CD4-positive, alpha-beta T cell treated with Interleukin-15 for 1 hour (primary cell): Measurements from ENCODE around the gene HIPK4.
"Not testable (repeated sequence)": the region's sequence is repeated elsewhere in the genome, so short reads cannot be mapped to it uniquely, and the experiment has no call there.

Experiments
- DNase-seq: peaks from one replicate; pipeline ENCODE4 v3.0.0-alpha.2; 2020

Gene HIPK4

DNA sequence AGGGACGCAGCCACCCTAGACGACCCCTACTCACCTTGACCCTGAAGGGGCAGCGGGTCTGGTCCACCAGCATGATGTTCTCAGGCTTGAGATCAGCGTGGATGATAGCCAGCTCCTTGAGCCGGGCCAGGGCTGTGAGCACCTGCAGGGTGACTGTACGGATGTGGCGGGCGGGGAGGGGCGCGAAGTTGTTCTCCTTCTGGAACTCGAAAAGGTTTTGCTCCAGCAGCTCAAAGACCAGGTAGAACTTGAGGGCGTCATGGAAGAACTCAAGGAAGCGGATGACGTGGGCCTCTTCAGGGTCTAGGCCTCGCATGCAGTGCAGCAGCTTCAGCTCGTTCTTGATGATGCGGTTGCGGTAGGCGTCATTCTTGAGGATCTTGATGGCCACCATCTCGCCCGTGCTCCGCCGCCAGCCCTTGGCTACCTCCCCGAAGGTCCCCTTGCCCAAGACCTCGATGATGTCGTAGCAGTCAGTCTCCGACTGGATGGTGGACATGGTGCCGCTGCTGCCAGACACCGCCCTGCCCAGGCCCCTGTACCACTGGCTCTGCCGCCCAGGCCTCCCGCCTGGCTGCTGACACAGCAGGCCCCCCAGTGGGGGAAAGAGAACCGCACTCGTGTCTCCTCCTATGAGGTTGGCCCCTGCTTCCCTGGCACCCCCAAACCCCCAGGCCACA is 437 bp downstream of the HIPK4 start:
- no peak for DNase-seq

DNA sequence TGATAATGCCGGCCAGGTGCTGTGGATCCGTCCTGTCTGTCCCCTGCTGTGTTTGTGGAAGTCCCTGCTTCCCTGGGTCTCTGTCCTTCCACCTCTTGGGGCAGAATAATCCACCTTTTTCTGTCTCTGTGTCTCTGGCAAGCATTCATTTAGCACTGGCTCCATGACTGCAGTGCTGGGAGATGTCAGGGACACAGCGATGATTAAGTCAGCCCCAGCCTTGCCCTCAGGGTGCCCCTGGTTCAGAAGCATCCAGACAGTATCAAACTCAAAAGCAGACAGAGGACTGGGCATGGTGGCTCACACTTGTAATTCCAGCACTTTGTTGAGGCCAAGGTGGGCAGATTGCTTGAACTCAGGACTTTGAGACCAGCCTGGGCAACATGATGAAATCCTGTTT is 1.5 kb downstream of the HIPK4 start:
- DNase-seq = no peak

DNA sequence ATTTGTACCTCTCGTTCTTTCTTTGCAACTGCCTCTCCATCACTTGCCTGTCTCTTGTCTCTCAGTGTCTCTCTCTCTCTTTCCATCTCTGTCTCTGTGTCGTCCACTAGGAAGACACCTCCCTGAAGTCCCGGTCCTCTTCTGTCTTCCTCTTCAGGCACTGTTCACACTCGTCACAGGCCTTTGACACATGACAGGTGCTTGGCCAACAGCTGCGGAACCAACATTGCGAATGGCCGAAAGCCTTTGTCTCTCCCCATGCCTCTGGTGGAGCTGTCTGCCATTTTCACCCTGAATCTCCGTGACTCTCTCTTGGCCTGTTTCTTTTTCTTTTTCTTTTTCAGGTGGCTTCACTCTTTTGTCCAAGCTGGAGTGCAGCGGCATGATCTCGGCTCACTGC is 2.8 kb downstream of the HIPK4 start:
- DNase-seq = no peak

DNA sequence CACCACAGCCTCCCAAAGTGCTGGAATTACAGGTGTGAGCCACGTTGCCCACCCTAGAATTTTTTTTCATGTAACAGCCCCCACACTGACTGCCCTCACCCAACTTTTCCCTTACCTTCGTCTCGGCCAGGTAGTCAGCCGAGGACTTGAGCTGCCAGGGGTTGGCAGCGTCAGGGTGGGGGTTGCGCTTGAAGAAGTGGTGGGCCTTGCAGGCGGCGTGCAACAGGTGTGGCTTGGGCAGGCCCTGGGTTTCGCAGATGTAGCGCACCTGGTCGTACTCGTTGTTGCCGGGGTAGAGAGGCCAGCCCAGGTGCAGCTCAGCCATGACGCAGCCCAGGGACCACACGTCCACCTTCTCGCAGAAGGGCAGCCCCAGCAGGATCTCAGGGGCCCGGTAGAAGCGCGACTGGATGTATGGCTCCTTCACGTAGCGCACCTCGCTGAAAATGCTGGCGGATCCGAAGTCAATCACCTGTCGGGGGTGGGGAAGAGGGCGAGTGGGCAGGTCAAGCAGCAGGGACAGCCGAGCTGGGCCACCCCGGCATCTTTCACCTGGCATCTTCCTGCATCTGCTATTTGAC is 6.2 kb downstream of the HIPK4 start:
- DNase-seq = no peak

DNA sequence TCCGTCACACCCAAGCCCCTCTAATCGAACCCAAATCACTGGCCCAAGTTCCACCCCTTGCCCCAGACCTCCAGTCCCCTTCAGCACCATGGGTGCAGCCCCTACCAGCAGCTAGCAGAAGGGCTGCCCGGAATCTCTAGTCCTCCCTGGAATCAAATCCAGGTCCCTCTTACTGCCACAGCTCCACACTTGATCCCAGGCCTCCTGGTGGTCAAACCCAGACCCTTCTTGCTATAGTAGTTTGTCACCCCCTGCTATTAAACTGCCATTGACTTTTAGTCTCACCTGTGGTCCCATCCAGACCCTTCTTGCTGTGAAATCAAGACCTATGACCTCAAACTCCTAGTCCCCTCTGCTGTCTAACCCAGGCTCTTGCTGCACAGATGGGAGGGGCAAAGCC is 8.7 kb downstream of the HIPK4 start:
- DNase-seq = no peak

DNA sequence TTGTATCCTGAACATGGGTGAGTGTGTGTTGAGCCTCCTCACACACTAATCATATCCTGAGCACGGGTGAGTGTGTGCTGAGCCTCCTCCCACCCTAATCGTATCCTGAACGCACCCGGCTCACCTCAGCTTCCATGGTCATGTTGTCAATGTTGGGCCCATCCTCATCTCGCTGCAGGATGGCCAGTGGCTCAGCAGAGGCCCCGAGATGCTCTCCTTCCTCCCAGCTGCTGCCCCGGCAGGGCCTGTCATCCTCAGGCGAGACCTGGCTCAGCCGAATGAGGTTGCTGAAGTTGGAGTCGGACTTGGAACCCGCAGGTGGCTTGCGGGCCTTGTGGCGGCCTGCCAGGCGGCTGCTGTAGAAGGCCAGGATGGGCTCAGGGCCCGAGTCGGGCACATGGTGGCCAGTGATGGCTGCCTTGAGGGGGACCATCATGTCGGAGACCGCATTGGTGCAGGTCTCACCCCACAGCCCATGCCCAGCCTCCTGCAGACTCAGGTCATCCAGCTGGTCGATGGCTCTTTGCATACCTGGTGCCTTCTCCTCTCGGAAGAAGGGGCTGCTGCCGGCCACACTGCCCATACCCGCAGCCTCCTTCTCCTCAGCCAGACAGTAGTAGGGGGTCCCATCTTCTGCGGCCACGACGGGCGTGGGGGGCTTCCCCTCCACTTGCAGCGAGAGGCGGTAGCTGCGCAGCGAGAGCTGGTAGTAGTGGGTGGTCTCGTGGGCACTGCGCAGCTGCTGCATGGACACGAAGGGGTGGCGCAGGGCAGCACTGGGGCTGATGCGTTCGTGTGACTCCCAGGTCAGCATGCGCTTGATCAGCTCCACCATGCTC is 9.6 kb downstream of the HIPK4 start:
- no peak for DNase-seq

DNA sequence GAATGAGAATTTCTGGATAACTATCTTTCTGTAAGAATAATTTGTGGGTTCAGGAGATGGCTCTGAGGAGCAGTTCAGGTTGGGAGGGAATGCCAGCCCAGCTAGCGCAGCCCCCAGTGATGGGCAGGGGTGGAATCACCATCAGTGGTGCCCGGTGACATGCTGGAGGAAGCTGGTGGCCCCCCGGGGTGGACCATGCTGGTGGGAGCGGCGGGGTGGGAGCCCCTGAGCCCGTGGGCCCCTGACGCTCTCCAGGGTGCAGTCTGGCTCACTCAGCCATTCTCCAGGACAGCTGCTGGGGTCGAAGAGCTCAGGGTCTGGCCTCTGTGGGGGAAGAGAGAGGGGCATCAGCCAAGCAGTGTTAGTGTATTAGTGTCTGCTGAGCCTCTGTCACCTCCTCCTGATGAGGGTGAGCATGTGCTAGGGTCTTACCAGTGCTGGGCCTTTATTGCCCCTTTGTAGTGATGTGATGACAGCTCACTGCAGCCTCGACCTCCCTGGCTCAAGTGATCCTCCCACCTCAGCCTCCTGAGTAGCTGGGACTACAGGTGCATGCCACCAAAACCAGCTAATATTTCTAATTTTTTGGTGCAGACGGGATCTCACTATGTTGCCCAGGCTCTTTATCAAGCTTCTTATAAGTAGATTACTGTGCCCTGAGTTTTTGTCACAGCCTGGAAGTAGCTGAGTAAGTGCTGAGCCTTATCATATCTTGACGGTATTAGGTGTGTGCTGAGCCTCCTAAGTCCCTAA is 10.4 kb downstream of the HIPK4 start:
- DNase-seq = no peak

DNA sequence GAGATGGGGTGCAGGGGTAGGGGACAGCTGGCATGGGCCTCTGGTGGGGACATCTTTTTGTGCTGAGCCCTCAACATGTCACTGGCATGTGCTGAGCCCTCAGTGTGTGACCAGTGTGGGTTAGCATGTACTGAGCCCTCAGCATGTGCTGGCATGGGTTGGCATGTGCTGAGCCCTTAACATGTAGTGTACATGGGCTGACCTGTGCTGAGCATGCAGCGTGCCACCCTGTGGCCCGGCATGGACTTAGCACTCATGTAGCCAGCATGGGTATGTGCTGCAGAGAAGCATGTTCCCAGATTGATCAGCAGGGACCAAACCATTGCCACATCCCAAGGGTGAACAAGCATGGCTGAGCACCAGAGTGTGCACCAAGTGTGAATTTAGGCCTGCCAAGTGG is 11.5 kb downstream of the HIPK4 start:
- no peak for DNase-seq

DNA sequence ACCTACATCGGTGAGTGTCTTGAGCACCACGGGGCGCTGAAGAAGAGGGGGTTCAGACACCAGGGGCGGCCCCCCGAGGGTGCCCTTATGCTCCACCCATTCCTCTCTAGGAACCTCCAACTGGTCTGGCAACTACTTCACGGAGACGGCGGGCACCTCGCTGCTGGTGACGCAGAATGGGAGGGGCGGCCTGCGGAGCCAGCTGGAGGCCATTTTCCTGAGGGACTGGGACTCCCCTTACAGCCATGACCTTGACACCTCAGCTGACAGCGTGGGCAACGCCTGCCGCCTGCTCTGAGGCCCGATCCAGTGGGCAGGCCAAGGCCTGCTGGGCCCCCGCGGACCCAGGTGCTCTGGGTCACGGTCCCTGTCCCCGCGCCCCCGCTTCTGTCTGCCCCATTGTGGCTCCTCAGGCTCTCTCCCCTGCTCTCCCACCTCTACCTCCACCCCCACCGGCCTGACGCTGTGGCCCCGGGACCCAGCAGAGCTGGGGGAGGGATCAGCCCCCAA is 12.1 kb downstream of the HIPK4 start:
- DNase-seq = no peak

DNA sequence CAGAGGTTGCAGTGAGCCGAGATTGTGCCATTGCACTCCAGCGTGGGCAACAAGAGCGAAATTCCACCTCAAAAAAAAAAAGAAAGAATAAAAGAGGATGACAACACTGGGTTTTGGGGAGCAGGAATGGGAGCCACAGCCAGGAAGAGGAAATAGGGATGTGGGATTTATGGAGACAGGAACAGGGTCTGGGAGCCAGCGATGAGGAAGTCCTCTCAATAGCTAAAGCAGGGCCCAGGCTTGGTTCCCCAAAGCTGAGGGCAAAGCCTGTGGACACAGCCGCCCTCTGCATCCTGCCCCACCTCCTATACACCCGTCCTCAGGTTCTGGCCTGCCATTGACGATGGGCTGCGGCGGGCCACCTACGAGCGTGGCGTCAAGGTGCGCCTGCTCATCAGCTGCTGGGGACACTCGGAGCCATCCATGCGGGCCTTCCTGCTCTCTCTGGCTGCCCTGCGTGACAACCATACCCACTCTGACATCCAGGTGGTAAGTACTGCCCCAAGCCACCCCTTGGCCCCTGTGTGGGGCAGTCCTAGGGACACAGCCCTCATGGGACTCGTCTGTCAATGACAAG is 13.6 kb downstream of the HIPK4 start:
- DNase-seq = no peak

DNA sequence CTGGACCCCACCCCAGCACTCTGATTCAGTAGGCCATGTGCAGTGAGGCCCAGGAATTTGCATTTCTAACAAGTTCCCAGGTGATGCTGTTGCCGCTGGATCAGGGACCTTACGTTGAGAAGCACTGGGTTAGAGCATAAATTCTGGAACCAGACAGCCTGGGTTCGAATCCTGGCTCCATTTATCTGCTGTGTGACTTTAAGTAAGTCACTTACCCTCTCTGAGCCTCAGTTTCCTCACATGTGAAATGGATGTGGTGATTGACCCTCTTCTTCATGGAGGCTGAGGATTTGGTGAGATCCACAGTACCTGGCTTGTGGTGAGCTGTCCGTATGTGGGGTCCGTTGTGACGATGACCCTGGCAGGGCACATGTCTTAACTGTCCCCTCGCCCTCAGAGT is 15.9 kb downstream of the HIPK4 start:
- no peak for DNase-seq

DNA sequence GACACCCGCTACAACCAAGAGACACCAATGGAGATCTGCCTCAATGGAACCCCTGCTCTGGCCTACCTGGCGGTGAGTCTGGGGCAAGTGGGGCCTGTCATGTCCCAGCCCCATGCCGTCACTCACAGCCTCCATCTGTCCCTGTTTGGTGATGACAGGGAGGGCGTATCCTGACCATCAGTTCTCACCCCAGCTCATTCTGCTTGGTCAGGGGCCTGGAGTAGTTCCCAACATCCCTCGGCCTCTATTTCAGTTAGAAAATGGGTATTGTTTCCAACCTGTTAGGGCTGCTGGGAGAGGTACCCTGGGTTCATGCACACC is 18.2 kb downstream of the HIPK4 start:
- DNase-seq = no peak

DNA sequence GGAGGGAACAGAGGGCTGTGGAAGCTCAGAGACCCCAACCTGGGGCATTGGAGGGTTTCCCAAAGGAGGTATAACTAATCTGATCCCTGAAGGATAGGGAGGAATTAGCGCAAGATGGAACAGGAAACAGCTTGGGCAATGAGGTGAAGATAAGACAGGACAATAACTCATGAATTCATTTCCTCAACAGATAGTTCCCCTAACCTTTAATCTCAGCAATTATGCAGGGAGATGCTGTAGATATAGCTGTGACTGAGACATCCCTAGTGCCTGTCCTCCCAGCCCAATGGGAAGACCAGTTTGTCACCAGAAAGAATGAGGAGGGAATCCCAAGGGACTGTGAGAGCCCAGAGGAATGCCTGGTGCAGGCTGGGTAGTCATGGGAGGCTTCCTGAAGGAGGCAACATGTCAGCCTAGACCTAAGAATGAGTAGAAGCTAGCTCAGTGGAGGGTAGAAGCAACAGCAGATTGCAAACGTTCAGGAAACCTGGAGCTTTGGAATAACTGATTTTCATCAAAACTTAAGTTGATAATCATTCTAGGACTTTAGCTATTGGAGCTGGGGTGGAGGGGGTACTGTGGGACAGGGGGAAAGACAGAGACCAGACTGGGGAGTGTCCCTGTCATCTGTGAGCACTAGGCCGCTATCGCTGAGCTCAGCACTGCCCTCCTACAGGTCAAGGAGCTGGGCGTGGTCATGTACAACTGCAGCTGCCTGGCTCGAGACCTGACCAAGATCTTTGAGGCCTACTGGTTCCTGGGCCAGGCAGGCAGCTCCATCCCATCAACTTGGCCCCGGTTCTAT is 18.8 kb downstream of the HIPK4 start:
- no peak for DNase-seq

DNA sequence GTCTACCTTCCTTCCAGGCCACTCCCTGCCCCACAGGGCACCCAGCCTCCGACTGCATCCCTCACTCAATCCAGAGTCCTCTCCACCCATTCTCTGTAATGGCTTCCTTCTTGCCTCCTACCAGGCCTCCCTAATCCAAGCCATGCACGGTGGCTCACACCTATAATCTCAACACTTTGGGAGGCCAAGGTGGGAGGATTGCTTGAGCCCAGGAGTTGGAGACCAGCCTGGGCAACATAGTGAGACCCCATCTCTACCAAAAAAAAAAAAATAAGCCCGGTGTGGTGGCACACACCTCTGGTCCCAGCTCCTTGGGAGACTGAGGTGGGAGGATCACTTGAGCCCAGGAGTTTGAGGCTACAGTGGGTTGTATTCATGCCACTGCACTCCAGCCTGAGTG is 19.7 kb downstream of the HIPK4 start:
- DNase-seq = not testable (repeated sequence)

DNA sequence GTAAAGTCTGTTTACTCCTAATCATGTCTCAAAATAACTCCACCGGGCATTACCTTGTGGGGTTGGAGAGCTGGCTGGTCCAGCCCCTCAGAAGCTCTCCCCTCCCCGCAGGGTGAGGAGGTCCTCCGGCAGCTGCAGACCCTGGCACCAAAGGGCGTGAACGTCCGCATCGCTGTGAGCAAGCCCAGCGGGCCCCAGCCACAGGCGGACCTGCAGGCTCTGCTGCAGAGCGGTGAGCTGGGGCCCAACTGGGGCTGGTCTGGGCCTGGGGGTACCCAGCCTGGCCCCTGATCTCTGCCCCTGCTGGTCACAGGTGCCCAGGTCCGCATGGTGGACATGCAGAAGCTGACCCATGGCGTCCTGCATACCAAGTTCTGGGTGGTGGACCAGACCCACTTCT is 20.2 kb downstream of the HIPK4 start:
- no peak for DNase-seq

DNA sequence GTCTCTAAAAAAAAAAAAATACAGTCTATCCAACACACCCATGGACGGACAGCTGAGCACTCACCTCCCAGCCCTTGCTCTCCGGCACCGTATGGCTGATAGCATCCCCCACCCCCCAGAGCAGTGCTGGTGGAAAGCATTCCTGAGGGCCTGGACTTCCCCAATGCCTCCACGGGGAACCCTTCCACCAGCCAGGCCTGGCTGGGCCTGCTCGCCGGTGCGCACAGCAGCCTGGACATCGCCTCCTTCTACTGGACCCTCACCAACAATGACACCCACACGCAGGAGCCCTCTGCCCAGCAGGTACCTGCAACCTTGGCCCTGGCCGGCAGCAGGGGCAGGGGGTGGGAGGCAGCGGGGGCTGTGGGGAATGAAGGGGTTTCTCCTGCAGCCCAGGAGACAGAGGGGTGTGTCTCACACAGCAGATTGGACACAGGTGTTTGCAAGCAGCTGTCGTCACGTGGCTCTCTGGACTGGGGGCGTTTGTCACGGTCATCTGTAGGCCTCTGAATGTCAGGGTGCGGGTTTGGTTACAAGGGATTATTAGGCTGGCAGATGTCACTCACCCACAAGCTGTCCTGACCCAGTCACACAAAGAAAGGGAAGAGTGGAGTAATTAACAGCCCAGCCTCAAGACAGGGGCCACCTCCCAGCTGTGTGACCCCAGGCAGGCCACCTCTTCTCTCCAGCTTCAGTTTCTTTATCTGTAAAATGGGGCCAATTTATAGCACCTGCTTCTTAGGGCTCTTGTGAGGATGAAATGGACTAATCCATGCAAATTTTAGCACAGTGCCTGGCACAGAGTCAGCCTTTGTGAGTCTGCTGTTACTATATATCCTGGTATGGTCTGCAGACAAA is 22.2 kb downstream of the HIPK4 start:
- no peak for DNase-seq

DNA sequence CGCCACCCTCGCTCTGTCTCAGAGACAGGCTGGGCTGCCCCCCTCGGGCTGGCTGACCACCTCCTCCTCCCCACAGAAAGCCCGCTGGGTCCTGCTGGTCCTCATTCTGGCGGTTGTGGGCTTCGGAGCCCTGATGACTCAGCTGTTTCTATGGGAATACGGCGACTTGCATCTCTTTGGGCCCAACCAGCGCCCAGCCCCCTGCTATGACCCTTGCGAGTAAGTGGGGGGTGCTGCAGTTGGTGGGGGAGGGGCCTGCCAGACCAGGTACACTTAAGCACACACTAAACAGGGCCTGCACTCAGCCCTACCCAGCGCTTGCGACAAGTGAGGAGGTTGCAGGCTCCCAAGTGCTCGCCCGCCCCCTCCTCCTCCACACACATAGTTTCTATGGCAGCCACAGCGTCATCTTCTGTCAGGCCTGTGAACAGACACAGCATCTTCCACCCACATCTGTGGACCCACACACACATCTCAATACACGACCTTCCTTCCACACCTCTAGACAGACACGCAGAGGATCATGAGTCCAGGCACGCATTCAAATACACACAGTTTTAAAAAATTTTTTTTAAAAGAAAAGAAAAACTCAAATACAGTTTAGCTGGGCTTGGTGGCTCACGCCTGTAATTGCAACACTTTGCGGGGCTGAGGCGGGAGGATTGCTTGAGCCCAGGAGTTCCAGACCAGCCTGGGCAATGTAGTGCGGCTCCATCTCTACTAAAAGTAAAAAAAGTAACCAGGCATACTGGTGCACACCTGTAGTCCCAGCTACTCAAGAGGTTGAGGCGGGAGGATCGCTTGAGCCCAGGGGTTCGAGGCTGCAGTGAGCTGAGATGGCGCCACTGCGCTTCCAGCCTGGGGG is 23.1 kb downstream of the HIPK4 start:
- DNase-seq = no peak

DNA sequence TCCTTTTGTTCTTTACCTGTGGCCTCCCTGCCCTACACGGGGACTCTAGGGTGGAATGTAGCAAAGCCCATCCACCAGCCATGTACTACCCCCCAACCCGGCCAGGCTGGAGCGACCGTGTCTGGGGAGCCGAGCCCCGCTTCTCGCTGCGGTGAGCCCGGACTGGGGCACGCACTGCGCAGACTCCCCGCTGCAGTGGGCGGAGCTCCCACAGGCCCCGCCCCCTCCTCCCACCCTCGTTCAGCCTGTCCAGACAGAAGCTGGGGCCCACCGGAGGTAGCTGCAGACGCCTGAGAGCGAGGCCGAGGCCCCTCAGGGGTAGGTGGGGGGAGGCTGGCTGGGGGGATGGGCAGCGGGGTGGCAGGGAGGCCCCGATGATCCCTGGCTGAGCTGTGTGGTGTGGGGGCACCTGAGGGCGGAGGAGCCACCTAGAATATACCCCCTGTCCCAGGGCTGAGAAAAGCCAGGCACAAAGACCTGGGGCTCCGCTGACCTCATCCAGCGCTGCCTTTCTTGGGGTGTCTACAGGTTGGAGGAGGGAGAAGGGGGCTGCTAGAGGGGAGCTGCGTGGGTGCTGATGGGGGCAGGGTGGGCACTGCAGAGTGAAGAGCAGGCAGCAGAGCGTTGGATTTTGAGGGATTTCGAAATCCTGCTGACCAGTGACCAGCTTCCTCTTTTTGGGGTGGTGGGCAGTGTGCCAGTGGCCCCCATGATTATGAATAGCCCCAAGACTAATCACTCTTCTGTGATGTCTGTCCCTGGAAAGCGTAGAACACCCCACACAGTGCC is 24.2 kb downstream of the HIPK4 start:
- peak; percentile 60 for DNase-seq

DNA sequence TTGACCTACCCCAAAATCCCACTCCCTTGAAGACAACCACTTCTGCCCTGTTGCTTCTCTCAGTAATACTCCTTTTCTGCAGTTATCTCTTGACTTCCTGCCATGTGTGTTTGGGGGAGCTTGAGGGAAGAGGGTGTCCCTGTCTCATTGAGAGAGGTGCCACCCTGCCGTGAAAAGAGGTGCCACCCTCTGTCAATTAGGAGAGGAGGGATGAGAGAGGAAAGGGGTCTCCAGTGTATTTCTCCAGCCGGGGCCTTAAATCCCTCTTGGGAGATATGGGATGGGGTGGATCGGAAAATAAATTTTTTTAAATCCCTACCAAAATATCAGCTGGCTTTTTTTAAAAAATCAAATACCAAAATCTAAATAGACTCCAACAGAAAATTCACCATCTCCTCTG is 25.0 kb downstream of the HIPK4 start:
- DNase-seq = no peak
